GM19438 (cell line): Measurements from ENCODE around the gene MAP4K5.

ENCODE experiments used
- ATAC-seq: cut with Tn5 transposase; IDR thresholded peaks from one replicate; pipeline ENCODE4 v1.9.1; 2021; ENCODE audit warnings: low read depth; ENCODE audit not compliant: unreplicated experiment

Gene MAP4K5

GRCh38 chr14:50407111-50407812 is 125.1 kb downstream of the MAP4K5 start:
- ATAC-seq = no peak

GRCh38 chr14:50403419-50403818 is 128.9 kb downstream of the MAP4K5 start:
- ATAC-seq = no peak

GRCh38 chr14:50402965-50403364 is 129.4 kb downstream of the MAP4K5 start:
- no peak for ATAC-seq

GRCh38 chr14:50400461-50400860 is 131.9 kb downstream of the MAP4K5 start:
- no peak for ATAC-seq

- no peak for ATAC-seq
Observed at GRCh38 chr14:50399251-50400032, 132.9 kb downstream of the MAP4K5 start.

GRCh38 chr14:50398189-50398580 is 134.2 kb downstream of the MAP4K5 start:
- ATAC-seq = no peak

- ATAC-seq = no peak
Observed at GRCh38 chr14:50397390-50398188, 134.8 kb downstream of the MAP4K5 start.

- peak; percentile 56 for ATAC-seq
Observed at GRCh38 chr14:50396631-50397389, 135.6 kb downstream of the MAP4K5 start, which contains the start of gene CDKL1. CDKL1 (minus strand) TSS chr14:50396881; CDS start chr14:50395868, 1,013 bp downstream.

GRCh38 chr14:50395448-50395847 is 136.9 kb downstream of the MAP4K5 start:
- ATAC-seq = no peak

GRCh38 chr14:50394713-50395112 is 137.7 kb downstream of the MAP4K5 start:
- ATAC-seq = no peak

GRCh38 chr14:50389668-50390441 is 142.5 kb downstream of the MAP4K5 start:
- ATAC-seq = no peak

GRCh38 chr14:50388256-50388931 is 144.0 kb downstream of the MAP4K5 start:
- no peak for ATAC-seq

- ATAC-seq = no peak
Observed at GRCh38 chr14:50387548-50387947, 144.8 kb downstream of the MAP4K5 start.

- ATAC-seq = no peak
Observed at GRCh38 chr14:50383618-50384225, 148.6 kb downstream of the MAP4K5 start.

- no peak for ATAC-seq
Observed at GRCh38 chr14:50381823-50382287, 150.5 kb downstream of the MAP4K5 start.

- no peak for ATAC-seq
Observed at GRCh38 chr14:50381008-50381407, 151.4 kb downstream of the MAP4K5 start.

GRCh38 chr14:50380455-50380854 is 151.9 kb downstream of the MAP4K5 start:
- no peak for ATAC-seq

- ATAC-seq = no peak
Observed at GRCh38 chr14:50379563-50379962, 152.8 kb downstream of the MAP4K5 start.
